C4-2B (cell line): ENCODE data around the gene ADAMTS9.

Experiments used
- CTCF ChIP-seq: fragments of 450-650 bp; conservative IDR thresholded peaks from 2 replicates; pipeline ENCODE4 v1.5.1; 2017; ENCODE audit warnings: mild to moderate bottlenecking
- ZFX ChIP-seq: fragments of 450-650 bp; IDR thresholded peaks from 2 replicates; pipeline ENCODE4 v1.6.1; 2017

GRCh38 chr3:64681015-64681414 lies 6.8 kb downstream of the ADAMTS9 start:
- TF ChIP-seq CTCF (no peak), ZFX (no peak)
